ENCODE data around the gene FEV.

Gene FEV

GRCh38 chr2:218985021-218985324 is at the start of gene FEV:
FEV (minus strand) TSS chr2:218985184; CDS start chr2:218985075, 109 bp downstream.
- DNase-seq = no peak

DNA sequence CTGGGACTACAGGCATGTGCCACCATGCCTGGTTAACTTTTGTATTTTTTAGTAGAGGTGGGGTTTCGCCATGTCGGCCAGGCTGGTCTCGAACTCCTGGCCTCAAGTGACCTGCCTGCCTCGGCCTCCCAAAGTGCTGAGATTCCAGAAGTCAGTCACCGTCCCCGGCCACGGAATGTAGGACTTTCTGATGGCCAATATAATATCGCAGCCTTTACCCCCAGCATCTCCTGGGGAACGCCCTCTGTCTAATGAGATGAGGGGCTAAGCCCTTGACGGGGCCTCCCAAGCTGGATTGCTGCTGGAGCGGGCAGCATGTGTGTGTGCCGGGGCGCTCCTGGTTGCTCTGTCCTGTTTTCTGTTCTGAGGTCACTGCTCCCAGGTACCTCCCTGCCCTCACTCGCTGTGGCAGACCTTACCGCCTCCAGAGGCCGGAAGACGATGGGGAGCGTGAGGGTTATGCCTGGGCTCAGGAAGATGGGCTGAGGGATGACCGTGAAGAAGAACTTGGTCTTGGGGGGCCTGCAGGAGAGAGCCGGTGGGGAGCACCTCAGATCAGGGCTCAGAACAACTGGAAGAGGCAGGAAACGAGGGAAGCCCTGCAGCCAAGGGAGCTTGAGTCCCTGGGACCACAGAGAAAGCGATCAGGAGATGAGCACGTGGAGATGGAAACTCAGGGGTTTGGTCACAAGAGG is 47.2 kb upstream of the FEV start:
- no peak for DNase-seq

DNA sequence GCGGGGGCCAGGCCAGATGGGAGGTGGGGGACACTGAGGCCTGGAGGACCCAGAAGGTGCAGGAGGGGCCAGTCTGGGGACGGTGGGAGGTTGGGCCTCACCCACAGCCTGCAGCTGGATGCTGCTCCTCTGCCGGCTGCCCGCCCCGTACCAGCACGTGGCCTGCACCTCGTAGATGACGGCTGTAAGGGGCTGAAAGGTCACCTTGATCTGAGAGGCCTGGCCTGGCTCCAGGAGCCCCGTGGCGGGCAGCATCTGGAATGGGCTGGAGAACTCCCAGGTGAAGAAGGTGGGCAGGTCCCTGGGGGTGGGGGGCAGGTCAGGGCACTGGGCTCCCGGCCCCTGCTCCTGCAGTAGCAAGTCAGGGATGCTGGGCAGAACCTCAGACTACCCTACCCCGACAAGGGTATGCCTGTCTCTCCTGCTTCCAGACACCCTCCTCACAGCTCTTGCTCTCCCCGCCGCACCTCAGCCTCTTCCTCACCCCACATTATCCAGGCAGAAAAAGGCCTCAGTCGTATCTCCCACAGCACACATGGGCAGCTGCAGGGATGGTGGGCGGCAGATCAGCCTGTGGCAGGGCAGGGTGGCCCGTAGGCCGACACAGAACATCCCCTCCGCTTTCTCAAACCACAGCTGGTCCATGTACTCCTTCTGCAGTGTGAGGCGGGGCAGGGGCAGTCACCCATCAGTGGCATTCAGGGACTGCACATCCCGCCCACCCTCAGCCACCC is 46.2 kb upstream of the FEV start:
- DNase-seq = no peak

GRCh38 chr2:219030177-219030940 is 45.4 kb upstream of the FEV start:
- no peak for DNase-seq

GRCh38 chr2:219029829-219030165 is 44.8 kb upstream of the FEV start:
- DNase-seq = peak; percentile 75

GRCh38 chr2:219028996-219029828 is 44.2 kb upstream of the FEV start:
- no peak for DNase-seq

DNA sequence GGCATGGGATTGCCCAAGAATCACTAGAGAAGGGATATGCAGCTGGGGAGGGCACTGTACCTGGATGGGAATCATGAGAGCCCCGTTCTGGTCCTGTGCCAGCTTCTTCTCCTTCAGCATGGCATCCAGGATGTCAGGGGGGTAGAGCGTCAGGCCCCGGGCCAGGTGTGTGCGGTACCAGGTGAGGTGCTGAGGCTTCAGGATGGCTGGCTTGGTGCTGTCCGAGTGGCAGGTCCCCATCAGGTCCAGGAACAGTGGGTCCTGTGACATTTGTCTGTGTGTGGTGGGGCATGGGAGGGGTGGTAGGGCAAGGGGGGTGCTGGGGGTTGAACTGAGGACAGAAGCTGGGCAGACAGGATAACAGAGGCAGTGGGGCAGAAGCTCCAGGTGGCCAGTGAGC is 43.2 kb upstream of the FEV start:
- DNase-seq = no peak

GRCh38 chr2:219027511-219028055 is 42.6 kb upstream of the FEV start:
- no peak for DNase-seq

DNA sequence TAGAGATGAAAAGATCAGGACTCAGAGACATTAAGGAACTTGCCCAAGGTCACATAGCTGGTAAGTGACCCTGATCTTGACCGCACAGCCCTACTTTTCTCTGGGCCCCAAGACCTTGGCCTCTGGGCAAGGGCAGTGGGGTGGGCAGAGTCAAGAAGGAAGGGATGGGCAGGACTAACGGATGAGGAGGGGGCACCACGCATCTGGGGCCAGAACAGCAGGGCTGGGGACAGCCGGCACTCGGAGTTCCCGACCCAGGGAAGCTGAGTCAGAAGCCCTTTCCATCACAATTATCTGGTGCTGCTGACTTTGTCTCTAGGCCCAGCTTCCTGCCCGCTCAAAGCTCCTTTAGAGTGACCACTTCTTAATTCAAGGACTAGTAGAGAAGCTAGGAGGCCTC is 42.0 kb upstream of the FEV start:
- no peak for DNase-seq

- DNase-seq = no peak
These were observed 40.9 kb upstream of the FEV start for GRCh38 chr2:219025637-219026585.

GRCh38 chr2:219024059-219024458 is 39.1 kb upstream of the FEV start:
- DNase-seq = no peak

DNA sequence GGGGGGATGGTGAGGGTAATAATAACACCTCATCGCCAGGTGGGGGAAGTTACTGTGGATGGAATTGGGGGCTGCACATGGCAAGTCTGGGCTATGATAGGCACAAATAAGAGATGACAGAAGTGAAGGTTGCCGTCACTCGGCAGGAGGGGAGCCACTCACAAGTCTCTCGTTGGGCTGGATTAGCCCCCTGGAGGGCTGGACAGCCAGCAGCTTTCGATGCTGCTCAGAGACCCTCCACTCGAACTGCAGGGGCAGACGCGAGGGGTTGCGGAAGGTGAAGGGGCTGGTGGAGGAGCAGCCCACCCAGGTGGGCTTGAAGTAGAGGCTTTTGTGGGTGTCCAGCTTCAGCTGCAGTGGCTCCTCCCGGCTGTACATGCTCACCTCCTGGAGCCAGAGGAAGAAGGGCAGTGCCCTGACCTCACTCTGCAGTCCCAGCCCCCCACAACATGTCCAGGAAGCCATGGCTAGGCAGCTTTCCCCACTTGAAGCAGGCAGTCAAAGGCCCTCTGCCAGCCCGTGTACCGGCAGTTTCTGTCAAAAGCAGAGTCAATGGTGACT is 38.1 kb upstream of the FEV start:
- no peak for DNase-seq

- DNase-seq = no peak
These were observed 37.6 kb upstream of the FEV start for GRCh38 chr2:219022616-219023015.

- DNase-seq = no peak
These were observed 37.1 kb upstream of the FEV start for GRCh38 chr2:219022041-219022440.

DNA sequence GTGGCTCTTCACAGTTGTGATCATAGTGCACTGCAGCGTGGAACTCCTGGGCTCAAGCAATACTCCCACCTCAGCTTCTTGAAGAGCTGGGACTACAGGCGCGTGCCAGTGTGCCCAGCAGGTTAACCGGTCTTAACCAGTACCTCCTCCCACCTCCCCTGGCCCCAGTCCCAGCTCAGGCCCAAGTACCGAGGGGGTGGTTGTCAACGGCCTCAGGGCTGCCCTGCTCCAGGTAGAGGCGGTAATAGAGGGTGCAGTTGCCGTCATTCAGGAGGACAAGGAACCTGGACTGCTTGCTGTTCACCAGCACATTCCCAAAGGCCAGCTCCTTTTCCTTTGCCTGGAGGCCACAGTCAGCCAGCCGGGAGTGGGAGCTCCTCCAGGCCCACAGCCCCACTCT is 36.6 kb upstream of the FEV start:
- no peak for DNase-seq

- no peak for DNase-seq
These were observed 35.8 kb upstream of the FEV start for GRCh38 chr2:219020604-219021365.

- no peak for DNase-seq
These were observed 34.5 kb upstream of the FEV start for GRCh38 chr2:219019436-219019835.

DNA sequence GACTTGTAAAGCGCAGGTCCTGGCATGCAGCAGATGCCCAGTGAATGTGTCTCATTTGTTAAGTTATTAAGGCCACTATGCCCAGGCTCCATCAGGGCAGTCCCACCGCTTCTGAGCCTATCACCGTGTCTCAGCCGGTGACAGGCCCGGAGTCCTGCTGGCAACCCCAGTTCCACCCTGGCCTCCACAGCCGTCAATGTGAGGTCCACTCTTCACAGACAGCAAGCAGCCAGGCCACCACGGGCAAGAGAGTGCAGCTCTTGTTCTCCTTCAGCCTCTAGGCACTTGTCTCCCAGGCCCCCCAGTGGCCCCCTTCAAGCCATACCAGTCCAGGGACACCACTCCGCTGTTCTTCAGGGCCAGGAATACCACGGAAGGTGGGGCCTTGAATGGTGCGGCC is 33.7 kb upstream of the FEV start:
- no peak for DNase-seq

DNA sequence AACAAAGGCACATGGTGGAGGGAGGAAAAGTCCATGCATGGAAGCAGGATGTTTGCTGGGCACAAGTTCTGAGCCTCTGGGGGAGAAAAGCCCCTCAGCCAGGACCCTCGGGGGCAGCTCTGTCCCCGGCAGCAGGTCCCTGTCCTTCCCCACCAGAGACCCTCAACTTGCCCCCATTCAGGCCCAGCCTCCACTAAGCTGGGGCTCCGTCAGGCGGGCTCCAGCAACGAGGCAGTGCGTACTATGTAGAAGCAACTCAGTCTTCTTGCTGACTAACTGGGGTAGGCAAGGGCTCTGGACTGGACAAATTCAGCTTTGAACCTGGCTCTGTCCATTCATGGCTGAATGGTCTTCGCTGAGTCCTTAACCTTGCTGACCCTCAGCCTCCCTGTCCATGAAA is 33.3 kb upstream of the FEV start:
- no peak for DNase-seq

GRCh38 chr2:219017201-219017931 is 32.4 kb upstream of the FEV start:
- DNase-seq = no peak

Measured in CD4-positive, alpha-beta T cell treated with Interleukin-12 subunit alpha and Interleukin-12 subunit beta, for 1 hour (primary cell).